DOHH2 (cell line): ENCODE results near the gene ZNF230.

Experiments
- H3F3A ChIP-seq: fragments of 200-600 bp; sonication (generic), shearing (Covaris generic); 2 replicates; pipeline ENCODE4 v1.6.0; 2016; ENCODE audit warnings: antibody characterized with exemption, mild to moderate bottlenecking; ENCODE audit not compliant: control insufficient read depth, insufficient read depth
- H3K27ac ChIP-seq: fragments of 200-600 bp; sonication (generic); 2 replicates; pipeline ENCODE4 v1.5.1; 2014; ENCODE audit warnings: low read depth, mild to moderate bottlenecking, low read length, moderate library complexity
- H3K27me3 ChIP-seq: fragments of 200-600 bp; sonication (generic); 2 replicates; pipeline ENCODE4 v1.6.1; 2014; ENCODE audit warnings: mild to moderate bottlenecking, low read length, mixed read lengths; ENCODE audit not compliant: control insufficient read depth
- H3K36me3 ChIP-seq: fragments of 200-600 bp; sonication (generic); 2 replicates; pipeline ENCODE4 v1.6.1; 2014; ENCODE audit warnings: mild to moderate bottlenecking, low read length, moderate library complexity, mixed read lengths; ENCODE audit not compliant: control insufficient read depth
- H3K4me1 ChIP-seq: fragments of 200-600 bp; sonication (generic); 2 replicates; pipeline ENCODE4 v1.6.1; 2014; ENCODE audit warnings: mild to moderate bottlenecking, low read length, mixed read lengths; ENCODE audit not compliant: control insufficient read depth
- H3K4me2 ChIP-seq: fragments of 200-600 bp; sonication (generic); 2 replicates; pipeline ENCODE4 v1.6.0; 2014; ENCODE audit warnings: mild to moderate bottlenecking, low read length, moderate library complexity
- H3K4me3 ChIP-seq: fragments of 200-600 bp; sonication (generic); 2 replicates; pipeline ENCODE4 v1.5.1; 2014; ENCODE audit warnings: mild to moderate bottlenecking, low read length, mixed read lengths
- H3K79me2 ChIP-seq: fragments of 200-600 bp; sonication (generic); 2 replicates; pipeline ENCODE4 v1.6.1; 2014; ENCODE audit warnings: mild to moderate bottlenecking, low read length, mixed read lengths; ENCODE audit not compliant: control insufficient read depth
- H3K9me2 ChIP-seq: fragments of 200-600 bp; sonication (generic); replicated peaks from 2 replicates; pipeline ENCODE4 v1.6.1; 2014; ENCODE audit warnings: mild to moderate bottlenecking, low read length, mixed read lengths; ENCODE audit not compliant: control insufficient read depth
- H3K9me3 ChIP-seq: fragments of 200-600 bp; sonication (generic); 2 replicates; pipeline ENCODE4 v1.6.1; 2014; ENCODE audit warnings: antibody characterized with exemption, low read length, mixed read lengths; ENCODE audit not compliant: control insufficient read depth, insufficient read depth
- H4K20me1 ChIP-seq: fragments of 200-600 bp; sonication (generic); 2 replicates; pipeline ENCODE4 v1.6.0; 2014; ENCODE audit warnings: low read depth, mild to moderate bottlenecking, antibody characterized with exemption, low read length, moderate library complexity; ENCODE audit not compliant: control insufficient read depth, insufficient read depth
- EZH2phosphoT487 ChIP-seq: fragments of 200-600 bp; sonication (generic); IDR thresholded peaks from 2 replicates; pipeline ENCODE4 v1.6.1; 2017; ENCODE audit warnings: borderline replicate concordance, mild to moderate bottlenecking, antibody characterized with exemption, low read length, moderate library complexity, mixed read lengths
- TF ChIP-seq, protein P1 (sequence below): fragments of 200-600 bp; sonication (generic); IDR thresholded peaks from one replicate; pipeline ENCODE4 v1.5.1; 2014; ENCODE audit warnings: antibody characterized with exemption, mild to moderate bottlenecking, low read depth, low read length; ENCODE audit not compliant: poor library complexity, severe bottlenecking

The ZNF230 gene

DNA sequence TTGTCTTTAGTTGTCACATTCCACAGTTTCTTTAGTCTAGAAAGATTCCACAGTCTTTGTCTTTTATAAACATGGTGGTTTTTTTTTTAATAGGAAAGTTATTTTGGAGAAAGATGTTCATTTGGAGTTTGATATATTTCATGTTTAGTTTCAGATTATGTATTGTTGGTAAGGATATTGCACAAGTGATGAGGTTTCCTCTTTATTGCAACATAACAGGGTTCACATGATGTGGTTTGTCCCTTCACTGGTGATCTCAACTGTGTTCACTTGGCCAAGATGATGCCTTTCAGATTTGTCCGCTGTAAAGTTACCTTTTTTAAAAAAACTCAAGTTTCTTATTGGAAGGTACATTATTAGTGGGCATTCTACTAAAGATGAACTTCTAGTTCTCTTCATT, 3.2 kb downstream of the ZNF230 start:
- Histone ChIP-seq H3K9me2 (no peaks in the 10 kb centered on the region), H3K4me1 (peaks cover 15% of the 10 kb centered on the region), H3K36me3 (peaks cover 24% of the 10 kb centered on the region), H3F3A (no peaks in the 10 kb centered on the region), H3K9me3 (peaks cover 46% of the 10 kb centered on the region), H3K4me2 (no peak overlapping the region), H3K79me2 (no peaks in the 10 kb centered on the region), H3K27me3 (no peaks in the 10 kb centered on the region), H3K27ac (no peak overlapping the region), H4K20me1 (no peaks in the 10 kb centered on the region), H3K4me3 (no peak overlapping the region)
- TF ChIP-seq EZH2phosphoT487, result no peak
- TF ChIP-seq, protein P1, sequence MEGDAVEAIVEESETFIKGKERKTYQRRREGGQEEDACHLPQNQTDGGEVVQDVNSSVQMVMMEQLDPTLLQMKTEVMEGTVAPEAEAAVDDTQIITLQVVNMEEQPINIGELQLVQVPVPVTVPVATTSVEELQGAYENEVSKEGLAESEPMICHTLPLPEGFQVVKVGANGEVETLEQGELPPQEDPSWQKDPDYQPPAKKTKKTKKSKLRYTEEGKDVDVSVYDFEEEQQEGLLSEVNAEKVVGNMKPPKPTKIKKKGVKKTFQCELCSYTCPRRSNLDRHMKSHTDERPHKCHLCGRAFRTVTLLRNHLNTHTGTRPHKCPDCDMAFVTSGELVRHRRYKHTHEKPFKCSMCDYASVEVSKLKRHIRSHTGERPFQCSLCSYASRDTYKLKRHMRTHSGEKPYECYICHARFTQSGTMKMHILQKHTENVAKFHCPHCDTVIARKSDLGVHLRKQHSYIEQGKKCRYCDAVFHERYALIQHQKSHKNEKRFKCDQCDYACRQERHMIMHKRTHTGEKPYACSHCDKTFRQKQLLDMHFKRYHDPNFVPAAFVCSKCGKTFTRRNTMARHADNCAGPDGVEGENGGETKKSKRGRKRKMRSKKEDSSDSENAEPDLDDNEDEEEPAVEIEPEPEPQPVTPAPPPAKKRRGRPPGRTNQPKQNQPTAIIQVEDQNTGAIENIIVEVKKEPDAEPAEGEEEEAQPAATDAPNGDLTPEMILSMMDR, result no peak

DNA sequence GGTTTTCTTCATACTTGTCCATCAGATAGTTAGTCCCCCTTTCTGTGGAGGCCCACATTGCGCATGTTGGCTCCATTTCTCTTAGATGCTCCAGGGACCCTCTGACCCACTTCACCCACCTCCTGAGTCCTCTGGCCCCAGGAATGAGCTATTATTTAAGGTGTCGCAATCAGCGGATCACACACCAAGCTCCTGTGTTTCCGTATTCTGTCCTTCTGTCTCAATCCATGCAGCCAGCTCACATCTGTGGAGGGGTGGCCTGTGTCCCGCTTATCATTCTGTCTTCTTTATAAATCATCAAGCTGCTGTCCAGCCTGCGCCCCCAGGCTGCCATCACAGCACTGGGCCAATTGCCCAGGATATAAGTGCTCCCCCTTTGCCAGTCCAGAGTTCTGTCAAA, 4.7 kb downstream of the ZNF230 start:
- Histone ChIP-seq H4K20me1 (no peaks in the 10 kb centered on the region), H3K4me3 (no peak overlapping the region), H3F3A (no peaks in the 10 kb centered on the region), H3K27ac (no peak overlapping the region), H3K9me3 (peaks cover 48% of the 10 kb centered on the region), H3K79me2 (no peaks in the 10 kb centered on the region), H3K4me2 (no peak overlapping the region), H3K9me2 (no peaks in the 10 kb centered on the region), H3K4me1 (peaks cover 8% of the 10 kb centered on the region), H3K27me3 (no peaks in the 10 kb centered on the region), H3K36me3 (peaks cover 24% of the 10 kb centered on the region)
- no peak for TF ChIP-seq EZH2phosphoT487
- TF ChIP-seq, protein P1, result no peak

DNA sequence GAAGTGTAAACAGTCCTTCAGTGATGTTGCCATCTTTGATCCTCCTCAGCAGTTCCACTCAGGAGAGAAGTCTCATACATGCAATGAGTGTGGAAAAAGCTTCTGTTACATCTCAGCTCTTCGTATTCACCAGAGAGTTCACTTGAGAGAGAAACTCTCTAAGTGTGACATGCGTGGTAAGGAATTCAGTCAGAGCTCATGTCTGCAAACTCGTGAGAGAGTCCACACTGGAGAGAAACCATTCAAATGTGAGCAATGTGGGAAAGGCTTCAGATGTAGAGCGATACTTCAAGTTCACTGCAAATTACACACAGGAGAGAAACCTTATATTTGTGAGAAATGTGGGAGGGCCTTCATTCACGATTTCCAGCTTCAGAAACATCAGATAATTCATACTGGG, 7.7 kb downstream of the ZNF230 start:
- H3K4me3 ChIP-seq, result no peak overlapping the region
- H3K4me2 ChIP-seq, result no peak overlapping the region
- no peaks in the 10 kb centered on the region for H3K9me2 ChIP-seq
- TF ChIP-seq EZH2phosphoT487, result no peak
- TF ChIP-seq, protein P1, result no peak
- H3K4me1 ChIP-seq, result no peaks in the 10 kb centered on the region
- H3K27me3 ChIP-seq, result no peaks in the 10 kb centered on the region
- peaks cover 24% of the 10 kb centered on the region for H3K36me3 ChIP-seq
- no peaks in the 10 kb centered on the region for H3F3A ChIP-seq
- H4K20me1 ChIP-seq, result no peaks in the 10 kb centered on the region
- H3K27ac ChIP-seq, result no peak overlapping the region
- no peaks in the 10 kb centered on the region for H3K79me2 ChIP-seq
- H3K9me3 ChIP-seq, result peaks cover 50% of the 10 kb centered on the region

DNA sequence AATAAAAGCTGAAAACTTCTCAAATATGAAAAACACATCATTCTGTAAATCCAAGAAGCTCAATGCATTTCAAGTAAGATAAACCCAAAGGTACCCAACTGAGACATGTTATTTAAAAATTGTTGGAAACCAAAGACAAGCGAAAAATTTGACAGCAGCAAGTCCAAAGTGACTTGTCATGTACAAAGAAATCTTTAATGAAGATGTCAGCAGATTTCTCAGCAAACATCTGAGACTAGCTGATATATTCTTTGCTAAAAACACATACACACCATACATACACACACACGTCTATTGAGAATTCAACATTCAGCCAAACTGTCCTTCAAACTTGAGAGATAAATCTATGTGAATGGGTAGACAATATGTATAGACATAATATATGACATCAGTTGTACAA, 16.7 kb downstream of the ZNF230 start:
- no peaks in the 10 kb centered on the region for H3K36me3 ChIP-seq
- H3K9me3 ChIP-seq, result no peaks in the 10 kb centered on the region; the same call in 1 of the 2 replicates
- H3F3A ChIP-seq, result no peaks in the 10 kb centered on the region
- no peaks in the 10 kb centered on the region for H3K79me2 ChIP-seq
- H3K27ac ChIP-seq, result no peak overlapping the region
- H3K4me1 ChIP-seq, result no peaks in the 10 kb centered on the region
- no peaks in the 10 kb centered on the region for H3K27me3 ChIP-seq
- no peaks in the 10 kb centered on the region for H4K20me1 ChIP-seq
- no peak overlapping the region for H3K4me2 ChIP-seq
- no peaks in the 10 kb centered on the region for H3K9me2 ChIP-seq
- no peak overlapping the region for H3K4me3 ChIP-seq
- TF ChIP-seq EZH2phosphoT487, result no peak
- TF ChIP-seq, protein P1, result no peak
